ENCODE measurements around the gene CENPVL3. TPM values are rescaled to one million over a fixed set of nuclear protein-coding genes. Genes with fewer than 3 reads are reported as not detected.

The CENPVL3 gene
- total RNA-seq, 6 experiments from 2014 or later: not detected

GRCh38 chrX:51598899-51599298 lies 19.8 kb downstream of the CENPVL3 start:
- intact Hi-C loops (cut with DNase I): no loop called here

GRCh38 chrX:51571874-51572273 lies 46.8 kb downstream of the CENPVL3 start:
- Histone ChIP-seq H3K27me3 (peaks cover 0 to 10% of the 10 kb centered on the region in 2 donors), H3K36me3 (no peaks in the 10 kb centered on the region), H3K4me3 (no peak overlapping the region), H3K9me3 (no peaks in the 10 kb centered on the region), H3K4me1 (no peaks in the 10 kb centered on the region), H3K27ac (no peak overlapping the region)
- no peak for DNase-seq
- 27% methylated on average over 2 of the region's 2 CpGs for WGBS (ENCODE audit: insufficient coverage, low coverage, low lambda C conversion rate, missing lambda C conversion rate)
- intact Hi-C loops (cut with DNase I): no loop called here
- no peak for ATAC-seq
- TF ChIP-seq CTCF (IDR thresholded peaks at IDR 0.05): no peak
- TF ChIP-seq POLR2A (IDR thresholded peaks at IDR 0.05): no peak

More at GRCh38 chrX:51598899-51599298, 19.8 kb downstream of the CENPVL3 start:
- no peaks in the 10 kb centered on the region for H3K9me3 ChIP-seq
- no peak overlapping the region for H3K27ac ChIP-seq
- H3K4me3 ChIP-seq: no peak overlapping the region
- no peaks in the 10 kb centered on the region for H3K36me3 ChIP-seq
- H3K4me1 ChIP-seq: no peaks in the 10 kb centered on the region
- no peak for TF ChIP-seq POLR2A (IDR thresholded peaks at IDR 0.05)
- DNase-seq (no peak), ATAC-seq (no peak)
- peaks cover 0 to 19% of the 10 kb centered on the region in 2 donors for H3K27me3 ChIP-seq
- 72% methylated on average over 4 of the region's 7 CpGs for WGBS (ENCODE audit: insufficient coverage, low coverage, low lambda C conversion rate, missing lambda C conversion rate)

GRCh38 chrX:51569561-51569960 lies 49.2 kb downstream of the CENPVL3 start:
- Histone ChIP-seq H3K36me3 (no peaks in the 10 kb centered on the region), H3K27me3 (peaks cover 0 to 3% of the 10 kb centered on the region in 2 donors), H3K27ac (no peak overlapping the region), H3K9me3 (no peaks in the 10 kb centered on the region), H3K4me3 (no peak overlapping the region), H3K4me1 (no peaks in the 10 kb centered on the region)
- no peak for ATAC-seq
- intact Hi-C loops (cut with DNase I): no loop called here
- no peak for DNase-seq
- 78% methylated on average over 3 of the region's 3 CpGs for WGBS (ENCODE audit: insufficient coverage, low coverage, low lambda C conversion rate, missing lambda C conversion rate)
- TF ChIP-seq POLR2A (IDR thresholded peaks at IDR 0.05): no peak
- TF ChIP-seq CTCF (IDR thresholded peaks at IDR 0.05): no peak

GRCh38 chrX:51568586-51568985 lies 50.1 kb downstream of the CENPVL3 start:
- 68% methylated on average over 3 of the region's 3 CpGs for WGBS (ENCODE audit: insufficient coverage, low coverage, low lambda C conversion rate, missing lambda C conversion rate)
- Histone ChIP-seq H3K27me3 (peaks cover 0 to 3% of the 10 kb centered on the region in 2 donors), H3K9me3 (no peaks in the 10 kb centered on the region), H3K4me1 (no peaks in the 10 kb centered on the region), H3K27ac (no peak overlapping the region), H3K36me3 (no peaks in the 10 kb centered on the region), H3K4me3 (no peak overlapping the region)
- TF ChIP-seq POLR2A (IDR thresholded peaks at IDR 0.05): no peak
- TF ChIP-seq CTCF (IDR thresholded peaks at IDR 0.05): no peak
- intact Hi-C loops (cut with DNase I): no loop called here
- DNase-seq (no peak), ATAC-seq (no peak)

Other genes with a start within 250 kb of the CENPVL3 start
- gene NUDT11, start 122.3 kb downstream of the CENPVL3 start, total RNA-seq: not detected
- not detected for gene CENPVL2, start 63.9 kb upstream of the CENPVL3 start, total RNA-seq
- not detected for gene CENPVL1, start 91.6 kb upstream of the CENPVL3 start, total RNA-seq
- gene GSPT2, start 124.5 kb upstream of the CENPVL3 start, total RNA-seq: 1 to 10 TPM; 3.6 to 8.7 (median 6.6) TPM

Data from right lobe of liver (tissue), 6 donors.